Measurements from ENCODE around the gene TGM5. TPM values are rescaled to one million over a fixed set of nuclear protein-coding genes. Genes with fewer than 3 reads are reported as not detected.

Gene TGM5
- polyA plus RNA-seq, 2 of the 4 experiments (the other 2 are of a cell fraction), result not detected

DNA sequence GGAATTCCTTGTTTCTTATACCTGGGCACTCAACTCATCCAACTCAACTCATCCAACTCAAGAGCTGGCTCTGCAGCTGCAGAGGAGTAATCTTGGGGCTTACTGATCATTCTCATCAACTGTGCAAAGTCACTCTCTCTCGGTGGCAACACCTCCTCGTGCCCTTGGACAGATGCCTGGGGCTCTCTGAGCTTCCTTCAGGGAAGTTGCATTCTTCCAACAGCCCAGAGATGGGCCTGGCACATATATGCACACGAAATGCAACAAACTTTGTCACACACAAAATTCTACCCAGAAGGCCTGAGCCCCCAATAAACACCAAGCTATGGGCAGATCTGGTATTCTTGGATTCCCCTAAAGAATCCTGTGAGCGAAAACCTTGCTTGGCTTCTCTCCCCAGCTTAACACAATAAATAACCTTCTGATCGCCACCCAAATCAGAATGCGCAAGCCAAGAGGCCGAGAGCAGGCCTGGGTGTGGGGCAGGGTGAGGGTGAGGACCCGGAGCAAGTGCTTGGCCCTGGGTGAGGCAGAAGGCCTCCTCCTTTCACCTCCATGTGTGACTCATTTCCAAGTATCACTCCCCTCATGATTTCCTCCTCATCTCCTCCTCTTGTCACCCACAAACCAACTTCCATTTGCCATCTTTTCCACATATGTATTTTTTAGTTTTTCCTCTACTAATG, 15.4 kb downstream of the TGM5 start:
- ATAC-seq, result no peak
- no peak for TF ChIP-seq PHF8 (IDR thresholded peaks at IDR 0.05; ENCODE audit: borderline replicate concordance, low read depth)
- no peak overlapping the region for H3K4me3 ChIP-seq
- CTCF ChIA-PET, result interaction anchor here (2.8 kb wide), 1 partner anchor 34 kb away, joined by 18 read pairs; no protein-coding TSS in a partner anchor
- 58% methylated on average over 8 of the region's 8 CpGs for WGBS (ENCODE audit: missing lambda C conversion rate)
- H3K9me3 ChIP-seq, result no peaks in the 10 kb centered on the region
- H3K4me1 ChIP-seq, result no peaks in the 10 kb centered on the region
- no peak overlapping the region for H3K27ac ChIP-seq
- POLR2A ChIA-PET, result no interaction called here
- FAIRE-seq, result no peak
- H3K4me2 ChIP-seq, result no peak overlapping the region
- no peak for DNase-seq (ENCODE audit: low read depth in 1 of 2, low spot score in 1 of 2)

DNA sequence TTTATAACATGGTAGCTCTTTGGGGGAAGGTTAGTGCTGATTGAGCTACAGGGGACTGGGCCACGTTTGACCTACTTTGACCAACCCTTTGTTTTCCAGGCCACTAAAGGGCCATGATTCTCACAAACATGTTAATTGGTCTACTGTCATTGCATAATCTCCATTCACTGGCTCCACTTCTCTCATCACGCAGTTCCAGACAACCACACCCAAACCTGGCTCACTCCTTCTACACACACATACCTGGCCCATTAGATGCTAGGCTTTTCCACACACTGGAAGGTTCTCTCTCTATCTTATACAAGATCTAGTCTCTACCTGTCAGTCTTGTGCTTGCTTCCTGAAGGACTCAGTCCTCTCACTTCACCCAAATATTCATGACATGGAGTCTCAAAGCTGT, 15.9 kb downstream of the TGM5 start:
- TF ChIP-seq TFCP2L1 (CRISPR knock-in tag; IDR thresholded peaks at IDR 0.05), result no peak
- TF ChIP-seq MYC (IDR thresholded peaks at IDR 0.05; ENCODE audit: borderline replicate concordance, low read length), result no peak
- TF ChIP-seq JUN (IDR thresholded peaks at IDR 0.05), result no peak
- TF ChIP-seq MAFK (IDR thresholded peaks at IDR 0.05; ENCODE audit: partially characterized antibody), result no peak
- TF ChIP-seq, protein P1, sequence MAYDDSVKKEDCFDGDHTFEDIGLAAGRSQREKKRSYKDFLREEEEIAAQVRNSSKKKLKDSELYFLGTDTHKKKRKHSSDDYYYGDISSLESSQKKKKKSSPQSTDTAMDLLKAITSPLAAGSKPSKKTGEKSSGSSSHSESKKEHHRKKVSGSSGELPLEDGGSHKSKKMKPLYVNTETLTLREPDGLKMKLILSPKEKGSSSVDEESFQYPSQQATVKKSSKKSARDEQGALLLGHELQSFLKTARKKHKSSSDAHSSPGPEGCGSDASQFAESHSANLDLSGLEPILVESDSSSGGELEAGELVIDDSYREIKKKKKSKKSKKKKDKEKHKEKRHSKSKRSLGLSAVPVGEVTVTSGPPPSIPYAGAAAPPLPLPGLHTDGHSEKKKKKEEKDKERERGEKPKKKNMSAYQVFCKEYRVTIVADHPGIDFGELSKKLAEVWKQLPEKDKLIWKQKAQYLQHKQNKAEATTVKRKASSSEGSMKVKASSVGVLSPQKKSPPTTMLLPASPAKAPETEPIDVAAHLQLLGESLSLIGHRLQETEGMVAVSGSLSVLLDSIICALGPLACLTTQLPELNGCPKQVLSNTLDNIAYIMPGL (CRISPR knock-in tag; IDR thresholded peaks at IDR 0.05; ENCODE audit: borderline replicate concordance), result no peak
- H3K27ac ChIP-seq, result no peak overlapping the region
- CTCF ChIA-PET, result interaction anchor here (2.8 kb wide), 1 partner anchor 34 kb away, joined by 18 read pairs; no protein-coding TSS in a partner anchor
- ATAC-seq (no peak), FAIRE-seq (no peak), DNase-seq (ENCODE audit: low read depth in 1 of 2, low spot score in 1 of 2) (no peak)
- H3K4me1 ChIP-seq, result no peaks in the 10 kb centered on the region
- POLR2A ChIA-PET, result no interaction called here
- no peak overlapping the region for H3K4me3 ChIP-seq
- 36% methylated on average over 2 of the region's 2 CpGs for WGBS (ENCODE audit: missing lambda C conversion rate)
- H3K4me2 ChIP-seq, result no peak overlapping the region
- no peaks in the 10 kb centered on the region for H3K9me3 ChIP-seq

DNA sequence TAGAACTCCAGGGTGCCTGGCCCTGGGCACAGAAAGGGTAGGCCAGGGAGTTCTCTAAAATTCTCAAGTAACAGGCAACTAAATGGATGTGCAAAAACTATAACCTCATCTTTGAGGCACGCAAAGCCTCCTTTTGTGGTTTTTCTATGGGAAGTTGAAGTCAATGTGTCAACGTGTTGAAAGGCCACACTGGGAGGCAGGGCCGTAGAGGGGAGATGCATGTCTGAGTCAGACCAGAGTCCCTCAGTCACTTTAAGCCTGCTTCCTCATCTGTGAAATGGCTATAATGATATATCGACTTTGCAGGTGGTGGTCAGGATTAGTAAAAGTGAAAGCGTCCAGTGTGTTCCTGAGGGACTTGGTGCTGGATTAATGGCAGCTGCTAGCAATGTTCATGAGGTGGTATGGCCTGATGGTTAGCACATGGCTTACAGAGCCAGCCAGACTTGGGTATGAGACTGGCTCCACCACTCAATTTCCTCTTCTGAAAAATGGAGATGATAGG, 17.0 kb downstream of the TGM5 start:
- H3K4me1 ChIP-seq, result no peaks in the 10 kb centered on the region
- no peak overlapping the region for H3K4me3 ChIP-seq
- ATAC-seq, result no peak
- DNase-seq (ENCODE audit: low read depth in 1 of 2, low spot score in 1 of 2), result no peak
- whole genome bisulfite sequencing (ENCODE audit: missing lambda C conversion rate), result 42% methylated on average over 5 of the region's 5 CpGs
- no peak for FAIRE-seq
- no peaks in the 10 kb centered on the region for H3K9me3 ChIP-seq
- H3K4me2 ChIP-seq, result no peak overlapping the region
- ChIA-PET CTCF (interaction anchor here (0.5 to 2.8 kb wide), 2 partner anchors 36 to 289 kb away, joined by 3 to 18 read pairs; no protein-coding TSS in a partner anchor), POLR2A (no interaction called here)
- no peak for TF ChIP-seq KDM1A (IDR thresholded peaks at IDR 0.05; ENCODE audit: low read depth)
- TF ChIP-seq, protein P2, sequence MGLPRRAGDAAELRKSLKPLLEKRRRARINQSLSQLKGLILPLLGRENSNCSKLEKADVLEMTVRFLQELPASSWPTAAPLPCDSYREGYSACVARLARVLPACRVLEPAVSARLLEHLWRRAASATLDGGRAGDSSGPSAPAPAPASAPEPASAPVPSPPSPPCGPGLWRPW (IDR thresholded peaks at IDR 0.05), result no peak
- no peak for TF ChIP-seq TP53 (CRISPR knock-in tag; IDR thresholded peaks at IDR 0.05)
- no peak for TF ChIP-seq EHMT2 (IDR thresholded peaks at IDR 0.05; ENCODE audit: low read depth)
- no peak for TF ChIP-seq NFE2L2 (conservative IDR thresholded peaks at IDR 0.05; ENCODE audit: low read length)
- TF ChIP-seq CEBPB (IDR thresholded peaks at IDR 0.05), result no peak
- TF ChIP-seq FOSB (CRISPR knock-in tag; IDR thresholded peaks at IDR 0.05), result no peak
- no peak for TF ChIP-seq FOSL2 (IDR thresholded peaks at IDR 0.05)
- TF ChIP-seq FOSL2 (CRISPR knock-in tag; IDR thresholded peaks at IDR 0.05), result no peak
- TF ChIP-seq FOXS1 (CRISPR knock-in tag; IDR thresholded peaks at IDR 0.05), result no peak
- no peak for TF ChIP-seq CBX2 (IDR thresholded peaks at IDR 0.05; ENCODE audit: borderline replicate concordance, low read depth)
- TF ChIP-seq CHD2 (IDR thresholded peaks at IDR 0.05; ENCODE audit: low read length, partially characterized antibody), result no peak
- no peak for TF ChIP-seq SMC3 (IDR thresholded peaks at IDR 0.05)
- TF ChIP-seq ZC3H11A (IDR thresholded peaks at IDR 0.05), result no peak
- no peak for TF ChIP-seq POLR2AphosphoS2 (conservative IDR thresholded peaks at IDR 0.05; ENCODE audit: low read length)
- no peak for TF ChIP-seq HEYL (CRISPR knock-in tag; IDR thresholded peaks at IDR 0.05)
- no peak for TF ChIP-seq JUNB (IDR thresholded peaks at IDR 0.05)
- no peak for TF ChIP-seq EHF (CRISPR knock-in tag; IDR thresholded peaks at IDR 0.05)
- no peak overlapping the region for H3K27ac ChIP-seq

Measured in A549 (cell line).